Ovary (tissue), 9 donors: ENCODE data around the gene MAD1L1. TPM values are rescaled to one million over a fixed set of nuclear protein-coding genes. Genes with fewer than 3 reads are reported as not detected.
A peak's percentile ranks its signal among the peaks of the same experiment; 100 is the strongest.

ENCODE experiments used
- DNase-seq, 5 donors: peaks; one replicate each; pipeline ENCODE4 v3.0.0-alpha.2; 2019 to 2020
- H3K27ac ChIP-seq, 2 donors: fragments of 200-600 bp; one replicate each; pipeline versions ENCODE4 v1.5.1 to v1.8.0; 2019 to 2022
- H3K27me3 ChIP-seq: fragments of 200-600 bp; one replicate; pipeline ENCODE4 v1.8.0; 2022
- H3K36me3 ChIP-seq: fragments of 200-600 bp; sonication (generic); one replicate; pipeline ENCODE4 v1.5.1; 2019
- H3K4me1 ChIP-seq: one replicate; pipeline ENCODE4 v1.8.1; 2013; ENCODE audit warnings: mild to moderate bottlenecking, moderate library complexity; ENCODE audit not compliant: insufficient read depth
- H3K4me3 ChIP-seq: fragments of 200-600 bp; sonication (generic); one replicate; pipeline ENCODE4 v1.5.1; 2017
- H3K9me3 ChIP-seq, 2 donors: fragments of 200-600 bp in 1 of 2; sonication (generic) in 1 of 2; one replicate each; pipeline versions ENCODE4 v1.5.1 to v1.8.1; 2013 to 2019; ENCODE audit warnings: mild to moderate bottlenecking in 1 of 2, moderate library complexity in 1 of 2
- CTCF ChIP-seq, 3 donors: fragments of 450-650 bp in 2 of 3; fragments of 200-600 bp in 1 of 3; IDR thresholded peaks; one replicate each; pipeline versions ENCODE4 v1.5.1 to v1.8.0; 2016 to 2022; ENCODE audit warnings: antibody characterized with exemption in 3 of 3, mild to moderate bottlenecking in 1 of 3
- EP300 ChIP-seq: sonication (generic); formaldehyde crosslinking; IDR thresholded peaks from one replicate; pipeline ENCODE4 v1.6.1; 2017; ENCODE audit warnings: antibody characterized with exemption
- POLR2A ChIP-seq: fragments of 450-650 bp; IDR thresholded peaks from one replicate; pipeline ENCODE4 v1.6.1; 2017; ENCODE audit warnings: antibody characterized with exemption, mild to moderate bottlenecking, moderate library complexity
- WGBS, 3 donors: extraction: QIAGEN DNeasy Blood & Tissue Kit in 1 of 3; methylation state at CpG; one replicate each; pipeline versions ENCODE4 v1.1.5 to v1.1.7; 2013 to 2017; 5-methylcytosine and 5-hydroxymethylcytosine counted together
- intact Hi-C, 4 donors: fragments of 100-400 bp; cut with DNase I; formaldehyde crosslinking; loops; one replicate each; pipeline versions ENCODE4 v1.11.0 to v1.15.1; 2022 to 2023
- polyA plus RNA-seq, 2 donors: library from polyadenylated mRNA; stranded (reverse); fragments of 200-250 nt in 1 of 2; fragments of 350-450 nt in 1 of 2; fragmentation: Illumina TruSeq in 1 of 2; extraction: RNeasy Lipid Tissue Mini Kit (QIAGEN cat#74804) in 1 of 2; gene quantifications; one replicate each; pipeline ENCODE4 v1.2.3, GENCODE V29; 2013 to 2014
- total RNA-seq, 7 donors: library from RNA; depleted of rRNA in 2 of 7; stranded (reverse); fragments of >200 nt in 2 of 7; fragmentation: NEBNext Ultra II Directional in 3 of 7; extraction: Animal tissue kit (Norgen Biotek cat#: 25700) in 3 of 7; gene quantifications; one replicate each; pipeline versions ENCODE4 v1.1.0 to v1.2.4, GENCODE V29; 2016 to 2023
- donor health status: DM: no; HTN: no; CAD: no; lungs with moderate emphysema.
- donor health status: DM: no; HTN: no; CAD: no.
- donor health status: Bipolar disorder and iron deficiency.
- donor health status: DM: yes; HTN: yes; CAD: no.
- donor health status: DM: no; HTN: no; CAD: no.
- donor health status: DM: yes; HTN: yes; CAD: no.

The MAD1L1 gene
- total and polyA plus RNA-seq, 9 donors = 5.9 to 36.6 (median 22.8) TPM

GRCh38 chr7:2231992-2232765 lies 566 bp downstream of the MAD1L1 start:
- no peaks in the 10 kb centered on the region for H3K36me3 ChIP-seq
- intact Hi-C loops = no loop called here
- TF ChIP-seq POLR2A = no peak
- no peak for TF ChIP-seq CTCF (IDR thresholded peaks at IDR 0.05)
- no peak overlapping the region for H3K27ac ChIP-seq
- H3K27me3 ChIP-seq = no peaks in the 10 kb centered on the region
- 1 to 2% (median 1%) methylated on average over 30 to 46 of the region's 46 CpGs for WGBS, 3 donors
- DNase-seq = peak in 2 of 5 donors; percentile 44 to 53
- H3K4me1 ChIP-seq = peaks cover 3% of the 10 kb centered on the region
- no peaks in the 10 kb centered on the region for H3K9me3 ChIP-seq
- H3K4me3 ChIP-seq = peak overlapping the region; percentile 96

- no peaks in the 10 kb centered on the region for H3K9me3 ChIP-seq
- TF ChIP-seq EP300 (no peak), CTCF (IDR thresholded peaks at IDR 0.05) (no peak), POLR2A (no peak)
- no peaks in the 10 kb centered on the region for H3K36me3 ChIP-seq
- H3K27ac ChIP-seq = no peak overlapping the region
- H3K27me3 ChIP-seq = no peaks in the 10 kb centered on the region
- peaks cover 3% of the 10 kb centered on the region for H3K4me1 ChIP-seq
- 85 to 87% (median 87%) methylated on average over 9 of the region's 9 CpGs for WGBS, 3 donors
- H3K4me3 ChIP-seq = no peak overlapping the region
- intact Hi-C loops = no loop called here
- DNase-seq = no peak
These were observed 1.9 kb downstream of the MAD1L1 start for GRCh38 chr7:2230882-2231281.

- intact Hi-C loops = no loop called here
- Histone ChIP-seq H3K27me3 (no peaks in the 10 kb centered on the region), H3K4me3 (no peak overlapping the region), H3K9me3 (no peaks in the 10 kb centered on the region), H3K27ac (no peak overlapping the region), H3K36me3 (no peaks in the 10 kb centered on the region), H3K4me1 (peaks cover 3% of the 10 kb centered on the region)
- no peak for TF ChIP-seq EP300
- no peak for TF ChIP-seq CTCF (IDR thresholded peaks at IDR 0.05)
- TF ChIP-seq POLR2A = no peak
- 88 to 93% (median 91%) methylated on average over 8 of the region's 8 CpGs for WGBS, 3 donors
- no peak for DNase-seq
These were observed 2.5 kb downstream of the MAD1L1 start for GRCh38 chr7:2230226-2230625.

GRCh38 chr7:2229467-2229866 lies 3.3 kb downstream of the MAD1L1 start:
- Histone ChIP-seq H3K36me3 (no peaks in the 10 kb centered on the region), H3K27me3 (no peaks in the 10 kb centered on the region), H3K4me1 (peaks cover 3% of the 10 kb centered on the region), H3K9me3 (no peaks in the 10 kb centered on the region), H3K27ac (no peak overlapping the region), H3K4me3 (no peak overlapping the region)
- no peak for TF ChIP-seq EP300
- WGBS, 3 donors = 90 to 96% (median 94%) methylated on average over 7 of the region's 7 CpGs
- intact Hi-C loops = no loop called here
- no peak for DNase-seq

GRCh38 chr7:2228921-2229320 lies 3.8 kb downstream of the MAD1L1 start:
- Histone ChIP-seq H3K27ac (no peak overlapping the region), H3K9me3 (no peaks in the 10 kb centered on the region), H3K27me3 (no peaks in the 10 kb centered on the region), H3K4me1 (peaks cover 3% of the 10 kb centered on the region), H3K4me3 (no peak overlapping the region), H3K36me3 (no peaks in the 10 kb centered on the region)
- 85 to 88% (median 85%) methylated on average over 8 of the region's 8 CpGs for WGBS, 3 donors
- intact Hi-C loops = no loop called here
- TF ChIP-seq CTCF (IDR thresholded peaks at IDR 0.05) (no peak), EP300 (no peak), POLR2A (no peak)
- no peak for DNase-seq
